Measurements from ENCODE around the gene CIC. TPM values are rescaled to one million over a fixed set of nuclear protein-coding genes. Genes with fewer than 3 reads are reported as not detected.
A peak's percentile ranks its signal among the peaks of the same experiment; 100 is the strongest.

Gene CIC
- total and polyA plus RNA-seq, 9 of the 15 experiments (the other 6 are each of a cell fraction or from before 2014, with no cell fraction given), result 0.07 to 44.7 (median 8.6) TPM

DNA sequence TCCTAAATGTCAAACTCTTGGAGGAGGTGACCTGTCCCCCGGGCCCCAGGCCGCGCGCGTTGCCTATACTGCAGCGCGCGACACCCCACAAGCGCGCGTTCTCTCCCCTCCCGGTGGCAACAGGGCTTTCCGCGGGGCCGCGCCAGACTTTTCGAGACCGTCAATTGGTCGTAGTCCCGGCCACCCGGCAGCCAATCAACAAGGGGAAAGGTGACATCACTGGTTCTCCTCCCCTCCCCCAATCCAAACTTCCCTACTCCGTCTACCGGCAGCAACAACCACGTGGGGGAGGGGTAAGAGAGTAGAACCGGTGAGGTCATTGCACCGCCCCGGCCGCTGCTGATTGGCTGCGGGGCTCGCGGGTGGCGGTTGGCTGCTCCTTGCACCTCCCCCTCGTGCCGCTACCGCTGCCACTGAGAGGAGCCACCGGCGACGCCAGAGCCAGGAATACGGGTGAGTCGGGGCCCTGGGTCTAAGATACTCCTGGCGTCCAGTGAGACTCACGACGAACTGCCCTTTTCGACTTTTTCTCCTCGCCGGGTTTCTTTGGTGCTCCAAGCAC, 829 bp upstream of the CIC start (continued):
- TF ChIP-seq DMBX1 (CRISPR knock-in tag; IDR thresholded peaks at IDR 0.05; ENCODE audit: borderline replicate concordance) (no peak), ZBTB8A (IDR thresholded peaks at IDR 0.05; ENCODE audit: partially characterized antibody) (no peak), ZNF174 (CRISPR knock-in tag; IDR thresholded peaks at IDR 0.05) (no peak), CHD2 (IDR thresholded peaks at IDR 0.05; ENCODE audit: low read depth, low read length) (peak; percentile 87), ZNF551 (CRISPR knock-in tag; IDR thresholded peaks at IDR 0.05) (no peak), ARHGAP35 (IDR thresholded peaks at IDR 0.05; ENCODE audit: partially characterized antibody) (no peak), FUS (optimal IDR thresholded peaks at IDR 0.05; ENCODE audit: low read depth, low read length) (no peak), TAF7 (tag; IDR thresholded peaks at IDR 0.05) (no peak; the same call in 1 of the 2 replicates), FOSL1 (tag; conservative IDR thresholded peaks at IDR 0.05) (peak; percentile 69), TBP (optimal IDR thresholded peaks at IDR 0.05; ENCODE audit: low read depth, low read length) (peak; percentile 70), SMAD1 (IDR thresholded peaks at IDR 0.05; ENCODE audit: low read depth, low read length, partially characterized antibody) (no peak)
- TF ChIP-seq, protein P1, sequence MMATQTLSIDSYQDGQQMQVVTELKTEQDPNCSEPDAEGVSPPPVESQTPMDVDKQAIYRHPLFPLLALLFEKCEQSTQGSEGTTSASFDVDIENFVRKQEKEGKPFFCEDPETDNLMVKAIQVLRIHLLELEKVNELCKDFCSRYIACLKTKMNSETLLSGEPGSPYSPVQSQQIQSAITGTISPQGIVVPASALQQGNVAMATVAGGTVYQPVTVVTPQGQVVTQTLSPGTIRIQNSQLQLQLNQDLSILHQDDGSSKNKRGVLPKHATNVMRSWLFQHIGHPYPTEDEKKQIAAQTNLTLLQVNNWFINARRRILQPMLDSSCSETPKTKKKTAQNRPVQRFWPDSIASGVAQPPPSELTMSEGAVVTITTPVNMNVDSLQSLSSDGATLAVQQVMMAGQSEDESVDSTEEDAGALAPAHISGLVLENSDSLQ (IDR thresholded peaks at IDR 0.05), result no peak; the same call in 1 of the 2 replicates
- TF ChIP-seq, protein P2, sequence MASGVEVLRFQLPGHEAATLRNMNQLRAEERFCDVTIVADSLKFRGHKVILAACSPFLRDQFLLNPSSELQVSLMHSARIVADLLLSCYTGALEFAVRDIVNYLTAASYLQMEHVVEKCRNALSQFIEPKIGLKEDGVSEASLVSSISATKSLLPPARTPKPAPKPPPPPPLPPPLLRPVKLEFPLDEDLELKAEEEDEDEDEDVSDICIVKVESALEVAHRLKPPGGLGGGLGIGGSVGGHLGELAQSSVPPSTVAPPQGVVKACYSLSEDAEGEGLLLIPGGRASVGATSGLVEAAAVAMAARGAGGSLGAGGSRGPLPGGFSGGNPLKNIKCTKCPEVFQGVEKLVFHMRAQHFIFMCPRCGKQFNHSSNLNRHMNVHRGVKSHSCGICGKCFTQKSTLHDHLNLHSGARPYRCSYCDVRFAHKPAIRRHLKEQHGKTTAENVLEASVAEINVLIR (CRISPR knock-in tag; IDR thresholded peaks at IDR 0.05), result no peak
- TF ChIP-seq, protein P3, sequence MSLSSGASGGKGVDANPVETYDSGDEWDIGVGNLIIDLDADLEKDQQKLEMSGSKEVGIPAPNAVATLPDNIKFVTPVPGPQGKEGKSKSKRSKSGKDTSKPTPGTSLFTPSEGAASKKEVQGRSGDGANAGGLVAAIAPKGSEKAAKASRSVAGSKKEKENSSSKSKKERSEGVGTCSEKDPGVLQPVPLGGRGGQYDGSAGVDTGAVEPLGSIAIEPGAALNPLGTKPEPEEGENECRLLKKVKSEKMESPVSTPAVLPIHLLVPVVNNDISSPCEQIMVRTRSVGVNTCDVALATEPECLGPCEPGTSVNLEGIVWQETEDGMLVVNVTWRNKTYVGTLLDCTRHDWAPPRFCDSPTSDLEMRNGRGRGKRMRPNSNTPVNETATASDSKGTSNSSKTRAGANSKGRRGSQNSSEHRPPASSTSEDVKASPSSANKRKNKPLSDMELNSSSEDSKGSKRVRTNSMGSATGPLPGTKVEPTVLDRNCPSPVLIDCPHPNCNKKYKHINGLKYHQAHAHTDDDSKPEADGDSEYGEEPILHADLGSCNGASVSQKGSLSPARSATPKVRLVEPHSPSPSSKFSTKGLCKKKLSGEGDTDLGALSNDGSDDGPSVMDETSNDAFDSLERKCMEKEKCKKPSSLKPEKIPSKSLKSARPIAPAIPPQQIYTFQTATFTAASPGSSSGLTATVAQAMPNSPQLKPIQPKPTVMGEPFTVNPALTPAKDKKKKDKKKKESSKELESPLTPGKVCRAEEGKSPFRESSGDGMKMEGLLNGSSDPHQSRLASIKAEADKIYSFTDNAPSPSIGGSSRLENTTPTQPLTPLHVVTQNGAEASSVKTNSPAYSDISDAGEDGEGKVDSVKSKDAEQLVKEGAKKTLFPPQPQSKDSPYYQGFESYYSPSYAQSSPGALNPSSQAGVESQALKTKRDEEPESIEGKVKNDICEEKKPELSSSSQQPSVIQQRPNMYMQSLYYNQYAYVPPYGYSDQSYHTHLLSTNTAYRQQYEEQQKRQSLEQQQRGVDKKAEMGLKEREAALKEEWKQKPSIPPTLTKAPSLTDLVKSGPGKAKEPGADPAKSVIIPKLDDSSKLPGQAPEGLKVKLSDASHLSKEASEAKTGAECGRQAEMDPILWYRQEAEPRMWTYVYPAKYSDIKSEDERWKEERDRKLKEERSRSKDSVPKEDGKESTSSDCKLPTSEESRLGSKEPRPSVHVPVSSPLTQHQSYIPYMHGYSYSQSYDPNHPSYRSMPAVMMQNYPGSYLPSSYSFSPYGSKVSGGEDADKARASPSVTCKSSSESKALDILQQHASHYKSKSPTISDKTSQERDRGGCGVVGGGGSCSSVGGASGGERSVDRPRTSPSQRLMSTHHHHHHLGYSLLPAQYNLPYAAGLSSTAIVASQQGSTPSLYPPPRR (CRISPR knock-in tag; IDR thresholded peaks at IDR 0.05; ENCODE audit: borderline replicate concordance), result no peak
- TF ChIP-seq, protein P4, sequence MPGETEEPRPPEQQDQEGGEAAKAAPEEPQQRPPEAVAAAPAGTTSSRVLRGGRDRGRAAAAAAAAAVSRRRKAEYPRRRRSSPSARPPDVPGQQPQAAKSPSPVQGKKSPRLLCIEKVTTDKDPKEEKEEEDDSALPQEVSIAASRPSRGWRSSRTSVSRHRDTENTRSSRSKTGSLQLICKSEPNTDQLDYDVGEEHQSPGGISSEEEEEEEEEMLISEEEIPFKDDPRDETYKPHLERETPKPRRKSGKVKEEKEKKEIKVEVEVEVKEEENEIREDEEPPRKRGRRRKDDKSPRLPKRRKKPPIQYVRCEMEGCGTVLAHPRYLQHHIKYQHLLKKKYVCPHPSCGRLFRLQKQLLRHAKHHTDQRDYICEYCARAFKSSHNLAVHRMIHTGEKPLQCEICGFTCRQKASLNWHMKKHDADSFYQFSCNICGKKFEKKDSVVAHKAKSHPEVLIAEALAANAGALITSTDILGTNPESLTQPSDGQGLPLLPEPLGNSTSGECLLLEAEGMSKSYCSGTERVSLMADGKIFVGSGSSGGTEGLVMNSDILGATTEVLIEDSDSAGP (CRISPR knock-in tag; IDR thresholded peaks at IDR 0.05), result no peak
